B cell (primary cell): ENCODE measurements around the gene HBG2. TPM values are rescaled to one million over a fixed set of nuclear protein-coding genes. Genes with fewer than 3 reads are reported as not detected.

Source experiments
- ATAC-seq: fragments of 200-7000 bp; cut with Tn5 transposase; one replicate; pipeline ENCODE4 v1.10.0; 2021; ENCODE audit warnings: low read depth, mild to moderate bottlenecking, moderate number of reproducible peaks, moderate library complexity
- CTCF ChIA-PET: fragments of 350-600 bp; sonication (Branson Sonifier 250); formaldehyde crosslinking; loops from one replicate; lab custom pipeline; 2021; ENCODE audit warnings: antibody characterized with exemption, inconsistent platforms; lab: Charles Lee
- POLR2A ChIA-PET: fragments of 350-600 bp; sonication (Branson Sonifier 250); formaldehyde crosslinking; loops from one replicate; lab custom pipeline; 2021; ENCODE audit warnings: antibody characterized with exemption; lab: Charles Lee
- DNase-seq: peaks from one replicate; pipeline ENCODE4 v3.0.0; 2013
- H2AFZ ChIP-seq: 2 replicates; pipeline ENCODE4 v1.6.1; 2012; ENCODE audit warnings: mild to moderate bottlenecking, low read depth, low read length; ENCODE audit not compliant: insufficient read depth, poor library complexity, severe bottlenecking
- H3K27ac ChIP-seq, 2 donors: 1 replicate in 1 of 2; 2 replicates in 1 of 2; pipeline ENCODE4 v1.5.1; 2012 to 2013; ENCODE audit warnings: low read length in 2 of 2, mild to moderate bottlenecking in 2 of 2, moderate library complexity in 1 of 2
- H3K27me3 ChIP-seq, 4 experiments: fragments of 200-600 bp in 1 of 4; sonication (generic) in 1 of 4; replicated peaks in 1 of 4; 1 replicate in 2 of 4; 2 replicates in 2 of 4; pipeline versions ENCODE4 v1.6.1 to v1.7.0; 2013 to 2016; ENCODE audit warnings: low read length in 3 of 4, mild to moderate bottlenecking in 2 of 4, mixed read lengths in 1 of 4, moderate library complexity in 1 of 4; ENCODE audit not compliant: insufficient read depth in 4 of 4, control insufficient read depth in 3 of 4; ENCODE audit errors: control extremely low read depth in 1 of 4
- H3K36me3 ChIP-seq, 2 experiments: replicated peaks in 1 of 2; 1 replicate in 1 of 2; 2 replicates in 1 of 2; pipeline versions ENCODE4 v1.6.1 to v1.7.1; 2013; ENCODE audit warnings: low read length in 1 of 2; ENCODE audit not compliant: insufficient read depth in 2 of 2, control insufficient read depth in 1 of 2; ENCODE audit errors: control extremely low read depth in 1 of 2, extremely low read depth in 1 of 2
- H3K4me1 ChIP-seq, 2 donors: fragments of 200-600 bp in 1 of 2; sonication (generic) in 1 of 2; 1 replicate in 1 of 2; 2 replicates in 1 of 2; pipeline versions ENCODE4 v1.5.1 to v1.6.1; 2013 to 2017; ENCODE audit warnings: low read length in 2 of 2; ENCODE audit not compliant: control insufficient read depth in 2 of 2, insufficient read depth in 2 of 2
- H3K4me2 ChIP-seq: replicated peaks from 2 replicates; pipeline ENCODE3; 2012; ENCODE audit warnings: mild to moderate bottlenecking, low read depth, low read length; ENCODE audit not compliant: poor library complexity, severe bottlenecking
- H3K4me3 ChIP-seq, 5 experiments: fragments of 200-600 bp in 1 of 5; sonication (generic) in 1 of 5; 1 replicate in 3 of 5; 2 replicates in 2 of 5; pipeline versions ENCODE4 v1.5.1 to v1.7.0; 2011 to 2016; ENCODE audit warnings: low read length in 4 of 5, mild to moderate bottlenecking in 4 of 5, low read depth in 2 of 5, control low read depth in 1 of 5, moderate library complexity in 1 of 5; ENCODE audit not compliant: insufficient read depth in 1 of 5; ENCODE audit errors: control extremely low read depth in 1 of 5, extremely low read depth in 1 of 5
- H3K79me2 ChIP-seq: fragments of 200-600 bp; sonication (generic); one replicate; pipeline ENCODE4 v1.6.0; 2016; ENCODE audit warnings: low read length; ENCODE audit not compliant: control insufficient read depth, insufficient read depth
- H3K9ac ChIP-seq: fragments of 200-600 bp; sonication (generic); 2 replicates; pipeline ENCODE4 v1.6.1; 2017; ENCODE audit warnings: mild to moderate bottlenecking, low read length, moderate library complexity
- H3K9me3 ChIP-seq, 3 donors: one replicate each; pipeline versions ENCODE4 v1.6.1 to v1.7.1; 2013; ENCODE audit warnings: low read length in 2 of 3; ENCODE audit not compliant: control insufficient read depth in 2 of 3, insufficient read depth in 1 of 3; ENCODE audit errors: control extremely low read depth in 1 of 3
- H4K20me1 ChIP-seq: 2 replicates; pipeline ENCODE4 v1.6.0; 2012; ENCODE audit warnings: mild to moderate bottlenecking, low read length; ENCODE audit not compliant: insufficient read depth, control insufficient read depth, poor library complexity, severe bottlenecking
- H3K27ac Mint-ChIP-seq: one replicate; pipeline ENCODE4 v1.8.0; 2021; ENCODE audit warnings: mixed read lengths
- H3K27me3 Mint-ChIP-seq: one replicate; pipeline ENCODE4 v1.8.0; 2021; ENCODE audit warnings: mixed read lengths
- H3K4me1 Mint-ChIP-seq: one replicate; pipeline ENCODE4 v1.8.0; 2021; ENCODE audit warnings: mixed read lengths
- H3K4me3 Mint-ChIP-seq: one replicate; pipeline ENCODE4 v1.8.0; 2021; ENCODE audit warnings: mixed read lengths
- H3K9me3 Mint-ChIP-seq: one replicate; pipeline ENCODE4 v1.8.0; 2022; ENCODE audit warnings: mixed read lengths; ENCODE audit not compliant: insufficient read depth
- CTCF ChIP-seq: fragments of 200-600 bp; IDR thresholded peaks from one replicate; pipeline ENCODE4 v1.8.0; 2022; ENCODE audit warnings: antibody characterized with exemption, mild to moderate bottlenecking
- EZH2 ChIP-seq: IDR thresholded peaks from 2 replicates; pipeline ENCODE4 v1.6.1; 2012; ENCODE audit warnings: borderline replicate concordance, low read depth, mild to moderate bottlenecking, moderate library complexity, low read length; ENCODE audit not compliant: insufficient read depth, poor library complexity, severe bottlenecking
- WGBS: methylation state at CpG from one replicate; pipeline ENCODE4 v1.1.5; 2013; ENCODE audit warnings: missing lambda C conversion rate; ENCODE audit not compliant: insufficient coverage; 5-methylcytosine and 5-hydroxymethylcytosine counted together
- intact Hi-C: fragments of 100-400 bp; cut with micrococcal nuclease; formaldehyde crosslinking; loops from one replicate; pipeline ENCODE4 v1.10.0; 2022
- polyA plus RNA-seq: library from polyadenylated mRNA; depleted of rRNA; stranded (reverse); fragments of >200 nt; gene quantifications from 2 replicates; pipeline ENCODE4 v1.2.3, GENCODE V29; 2012
- total RNA-seq, 2 donors: library from RNA; stranded (reverse); fragments of 120-200 nt in 1 of 2; gene quantifications; 1 replicate in 1 of 2; 2 replicates in 1 of 2; pipeline versions ENCODE4 v1.2.3 to v1.2.4, GENCODE V29; 2013 to 2022

Gene HBG2
- total and polyA plus RNA-seq, 2 donors (not counting 1 experiment from before 2014, with no cell fraction given): not detected

GRCh38 chr11:5243816-5244180 lies 10.8 kb downstream of the HBG2 start:
- Histone ChIP-seq H2AFZ (no peak overlapping the region), H3K79me2 (no peaks in the 10 kb centered on the region), H3K9ac (no peak overlapping the region), H3K36me3 (no peaks in the 10 kb centered on the region), H4K20me1 (no peaks in the 10 kb centered on the region), H3K9me3 (no peaks in the 10 kb centered on the region), H3K27me3 (no peaks in the 10 kb centered on the region), H3K4me1 (no peaks in the 10 kb centered on the region), H3K4me3 (no peak overlapping the region), H3K27ac (no peak overlapping the region), H3K4me2 (no peak overlapping the region)
- no peaks in the 10 kb centered on the region for H3K4me1 Mint-ChIP-seq
- H3K27ac Mint-ChIP-seq: no peak overlapping the region
- TF ChIP-seq CTCF (no peak), EZH2 (no peak)
- ChIA-PET POLR2A (no interaction called here), CTCF (no interaction called here)
- no peak overlapping the region for H3K4me3 Mint-ChIP-seq
- no peaks in the 10 kb centered on the region for H3K9me3 Mint-ChIP-seq
- ATAC-seq (no peak), DNase-seq (no peak)
- WGBS: 70% methylated on average over 2 of the region's 4 CpGs
- intact Hi-C loops: no loop called here
- H3K27me3 Mint-ChIP-seq: peaks cover 17% of the 10 kb centered on the region

GRCh38 chr11:5242933-5243815 lies 11.4 kb downstream of the HBG2 start:
- intact Hi-C loops: no loop called here
- POLR2A ChIA-PET: no interaction called here
- Histone ChIP-seq H3K27me3 (no peaks in the 10 kb centered on the region), H3K79me2 (no peaks in the 10 kb centered on the region), H3K4me3 (no peak overlapping the region), H3K9me3 (no peaks in the 10 kb centered on the region), H3K36me3 (no peaks in the 10 kb centered on the region), H3K4me1 (no peaks in the 10 kb centered on the region), H4K20me1 (no peaks in the 10 kb centered on the region), H3K27ac (no peak overlapping the region), H2AFZ (no peak overlapping the region), H3K4me2 (no peak overlapping the region), H3K9ac (no peak overlapping the region)
- Mint-ChIP-seq H3K4me1 (no peaks in the 10 kb centered on the region), H3K27ac (no peak overlapping the region), H3K4me3 (no peak overlapping the region), H3K9me3 (no peaks in the 10 kb centered on the region), H3K27me3 (peaks cover 17% of the 10 kb centered on the region)
- ATAC-seq (no peak), DNase-seq (no peak)
- TF ChIP-seq EZH2 (no peak), CTCF (no peak)
- CTCF ChIA-PET: no interaction called here
- 82% methylated on average over 6 of the region's 7 CpGs for WGBS
